ENCODE measurements around the gene POLR3H.

- TF ChIP-seq POLR2A (IDR thresholded peaks at IDR 0.05) (no peak), CTCF (IDR thresholded peaks at IDR 0.05) (no peak)
These were observed 61.8 kb downstream of the POLR3H start for GRCh38 chr22:41482319-41482935.

All from adrenal gland (tissue), 5 donors.